PC-3 (cell line): ENCODE measurements around the gene CPN2. TPM values are rescaled to one million over a fixed set of nuclear protein-coding genes. Genes with fewer than 3 reads are reported as not detected.

Source experiments
- ATAC-seq: fragments of 200-7000 bp; cut with Tn5 transposase; 2 replicates; pipeline ENCODE4 v1.9.1; 2020; ENCODE audit warnings: mild to moderate bottlenecking, moderate library complexity
- BruUV-seq: library from RNA; stranded (reverse); fragments of 400-500 nt; replicated peaks from 2 replicates; lab custom pipeline; 2021; lab: Mats Ljungman, UMichigan
- CTCF ChIA-PET: fragments of 300-600 bp; sonication (Branson Sonifier 250); formaldehyde crosslinking; loops from one replicate; lab custom pipeline; 2022; ENCODE audit warnings: antibody characterized with exemption; lab: Charles Lee
- POLR2A ChIA-PET: fragments of 300-600 bp; sonication (Branson Sonifier 250); formaldehyde crosslinking; loops from one replicate; lab custom pipeline; 2022; ENCODE audit warnings: antibody characterized with exemption; ENCODE audit not compliant: unreplicated experiment; lab: Charles Lee
- DNase-seq: peaks from one replicate; pipeline ENCODE4 v3.0.0-alpha.2; 2015
- H2AFZ ChIP-seq: fragments of 300-600 bp; sonication (generic); 2 replicates; pipeline ENCODE4 v1.6.0; 2016; ENCODE audit warnings: antibody characterized with exemption, low read length
- H3F3A ChIP-seq: fragments of 300-600 bp; sonication (generic); one replicate; pipeline ENCODE4 v1.6.0; 2017; ENCODE audit warnings: antibody characterized with exemption, low read length, control low read depth, mild to moderate bottlenecking; ENCODE audit not compliant: unreplicated experiment
- H3K27ac ChIP-seq: fragments of 300-600 bp; sonication (generic); 2 replicates; pipeline ENCODE4 v1.5.1; 2016; ENCODE audit warnings: mild to moderate bottlenecking, low read length
- H3K27me3 ChIP-seq: fragments of 300-600 bp; sonication (generic); 2 replicates; pipeline ENCODE4 v1.6.1; 2016; ENCODE audit warnings: low read length, mixed read lengths
- H3K36me3 ChIP-seq: fragments of 300-600 bp; sonication (generic); 2 replicates; pipeline ENCODE4 v1.6.1; 2016; ENCODE audit warnings: low read depth, mixed run types, low read length, mixed read lengths
- H3K4me1 ChIP-seq: fragments of 300-600 bp; sonication (generic); 2 replicates; pipeline ENCODE4 v1.5.1; 2016; ENCODE audit warnings: low read length; ENCODE audit not compliant: insufficient read depth
- H3K4me2 ChIP-seq: fragments of 300-600 bp; sonication (generic); 2 replicates; pipeline ENCODE4 v1.6.0; 2016; ENCODE audit warnings: low read length
- H3K4me3 ChIP-seq: fragments of 300-600 bp; sonication (generic); 2 replicates; pipeline ENCODE4 v1.5.1; 2016; ENCODE audit warnings: mild to moderate bottlenecking, low read length, mixed read lengths
- H3K79me2 ChIP-seq: fragments of 300-600 bp; sonication (generic); 2 replicates; pipeline ENCODE4 v1.6.1; 2017; ENCODE audit warnings: low read length, mixed read lengths
- H3K9ac ChIP-seq: fragments of 300-600 bp; sonication (generic); 2 replicates; pipeline ENCODE4 v1.6.0; 2016; ENCODE audit warnings: mild to moderate bottlenecking, low read length
- H3K9me2 ChIP-seq: fragments of 300-600 bp; sonication (generic); replicated peaks from 2 replicates; pipeline ENCODE4 v1.6.1; 2016; ENCODE audit warnings: mixed run types, low read length, mixed read lengths
- H3K9me3 ChIP-seq: fragments of 300-600 bp; sonication (generic); 2 replicates; pipeline ENCODE4 v1.6.1; 2016; ENCODE audit warnings: low read length, mixed read lengths
- H4K20me1 ChIP-seq: fragments of 300-600 bp; sonication (generic); 2 replicates; pipeline ENCODE4 v1.6.1; 2016; ENCODE audit warnings: low read length, mixed read lengths
- EZH2 ChIP-seq: fragments of 300-600 bp; sonication (generic); IDR thresholded peaks from one replicate; pipeline ENCODE4 v1.6.1; 2017; ENCODE audit warnings: antibody characterized with exemption, mild to moderate bottlenecking, low read length; ENCODE audit not compliant: unreplicated experiment
- EZH2phosphoT487 ChIP-seq: fragments of 300-600 bp; sonication (generic); IDR thresholded peaks from 2 replicates; pipeline ENCODE4 v1.6.1; 2018; ENCODE audit warnings: mild to moderate bottlenecking, antibody characterized with exemption, low read length, borderline replicate concordance
- intact Hi-C: fragments of 100-400 bp; cut with micrococcal nuclease; formaldehyde crosslinking; loops from 2 replicates; pipeline ENCODE4 v1.9.0; 2023
- total RNA-seq: library from RNA; depleted of rRNA; stranded (reverse); fragments of >200 nt; gene quantifications from 2 replicates; pipeline ENCODE4 v1.2.3, GENCODE V29; 2014; rRNA removed
- TF ChIP-seq, protein P1 (sequence below): fragments of 300-600 bp; sonication (generic); conservative IDR thresholded peaks from 2 replicates; pipeline ENCODE4 v1.5.1; 2017; ENCODE audit warnings: antibody characterized with exemption, low read depth, mild to moderate bottlenecking, low read length

Gene CPN2
- total RNA-seq, 1 experiment from 2014 or later = 0.07 TPM

- TF ChIP-seq EZH2phosphoT487 = no peak
- TF ChIP-seq, protein P1, sequence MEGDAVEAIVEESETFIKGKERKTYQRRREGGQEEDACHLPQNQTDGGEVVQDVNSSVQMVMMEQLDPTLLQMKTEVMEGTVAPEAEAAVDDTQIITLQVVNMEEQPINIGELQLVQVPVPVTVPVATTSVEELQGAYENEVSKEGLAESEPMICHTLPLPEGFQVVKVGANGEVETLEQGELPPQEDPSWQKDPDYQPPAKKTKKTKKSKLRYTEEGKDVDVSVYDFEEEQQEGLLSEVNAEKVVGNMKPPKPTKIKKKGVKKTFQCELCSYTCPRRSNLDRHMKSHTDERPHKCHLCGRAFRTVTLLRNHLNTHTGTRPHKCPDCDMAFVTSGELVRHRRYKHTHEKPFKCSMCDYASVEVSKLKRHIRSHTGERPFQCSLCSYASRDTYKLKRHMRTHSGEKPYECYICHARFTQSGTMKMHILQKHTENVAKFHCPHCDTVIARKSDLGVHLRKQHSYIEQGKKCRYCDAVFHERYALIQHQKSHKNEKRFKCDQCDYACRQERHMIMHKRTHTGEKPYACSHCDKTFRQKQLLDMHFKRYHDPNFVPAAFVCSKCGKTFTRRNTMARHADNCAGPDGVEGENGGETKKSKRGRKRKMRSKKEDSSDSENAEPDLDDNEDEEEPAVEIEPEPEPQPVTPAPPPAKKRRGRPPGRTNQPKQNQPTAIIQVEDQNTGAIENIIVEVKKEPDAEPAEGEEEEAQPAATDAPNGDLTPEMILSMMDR = no peak
- TF ChIP-seq EZH2 = no peak
- peaks cover 6% of the 10 kb centered on the region for H3K9me3 ChIP-seq
- H3K4me3 ChIP-seq = no peak overlapping the region
- intact Hi-C loops = no loop called here
- no peak overlapping the region for H3K27ac ChIP-seq
- ChIA-PET CTCF (no interaction called here), POLR2A (no interaction called here)
- peaks cover 4% of the 10 kb centered on the region; the same call in 1 of the 2 replicates for H3K36me3 ChIP-seq
- H3F3A ChIP-seq = no peaks in the 10 kb centered on the region
- no peaks in the 10 kb centered on the region for H4K20me1 ChIP-seq
- no peaks in the 10 kb centered on the region for H3K79me2 ChIP-seq
- H2AFZ ChIP-seq = no peak overlapping the region
- no peaks in the 10 kb centered on the region for H3K27me3 ChIP-seq
- H3K4me1 ChIP-seq = peaks cover 11% of the 10 kb centered on the region
- H3K9ac ChIP-seq = no peak overlapping the region
- no TSS peak for BruUV-seq
- no peak overlapping the region for H3K4me2 ChIP-seq
- ATAC-seq = no peak
- no peaks in the 10 kb centered on the region for H3K9me2 ChIP-seq
- DNase-seq = no peak
These were observed 58.8 kb downstream of the CPN2 start for GRCh38 chr3:194292331-194292730.

Other genes with a start within 250 kb of the CPN2 start
- 852 and 906 TPM in 2 replicates for gene HES1, start 215.2 kb downstream of the CPN2 start, total RNA-seq
- gene LRRC15, start 18.4 kb upstream of the CPN2 start, total RNA-seq = 0.29 and 0.36 TPM in 2 replicates
- gene GP5, start 47.9 kb upstream of the CPN2 start, total RNA-seq = not detected in 2 replicates
- 69.4 and 101 TPM in 2 replicates for gene ATP13A3, start 135.7 kb upstream of the CPN2 start, total RNA-seq